Measurements from ENCODE around the gene HOXC5.
"Not testable (repeated sequence)": the region's sequence is repeated elsewhere in the genome, so short reads cannot be mapped to it uniquely, and the experiment has no call there.

HOXC5 gene

DNA sequence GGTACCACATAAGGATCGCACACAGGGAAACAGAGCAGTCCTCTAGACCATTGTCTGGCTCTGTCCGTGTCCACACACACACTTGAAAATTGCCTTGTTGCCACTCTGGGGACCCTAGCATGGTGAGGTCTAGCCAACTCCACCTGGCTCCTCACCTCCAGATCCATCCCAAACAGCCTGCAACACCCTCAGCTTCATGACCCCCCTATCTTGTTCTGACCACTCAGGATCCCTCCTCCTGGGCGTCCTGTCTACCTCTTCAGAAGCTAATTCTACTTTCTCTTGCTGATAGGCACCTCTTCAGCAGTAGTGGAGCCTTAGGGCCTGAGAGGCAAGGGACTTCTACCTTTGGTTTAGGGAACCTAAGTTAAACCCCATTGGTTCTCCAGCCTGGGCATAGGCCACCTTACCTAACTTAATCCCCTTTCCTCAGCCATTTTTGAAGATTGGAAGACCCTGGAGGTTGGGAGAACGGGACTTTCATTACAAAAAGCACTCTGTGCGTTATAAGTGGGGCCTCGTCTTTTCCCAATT, 697 bp upstream of the HOXC5 start:
- no peak for DNase-seq (ENCODE audit: low read depth in 1 of 2, low spot score in 1 of 2)

DNA sequence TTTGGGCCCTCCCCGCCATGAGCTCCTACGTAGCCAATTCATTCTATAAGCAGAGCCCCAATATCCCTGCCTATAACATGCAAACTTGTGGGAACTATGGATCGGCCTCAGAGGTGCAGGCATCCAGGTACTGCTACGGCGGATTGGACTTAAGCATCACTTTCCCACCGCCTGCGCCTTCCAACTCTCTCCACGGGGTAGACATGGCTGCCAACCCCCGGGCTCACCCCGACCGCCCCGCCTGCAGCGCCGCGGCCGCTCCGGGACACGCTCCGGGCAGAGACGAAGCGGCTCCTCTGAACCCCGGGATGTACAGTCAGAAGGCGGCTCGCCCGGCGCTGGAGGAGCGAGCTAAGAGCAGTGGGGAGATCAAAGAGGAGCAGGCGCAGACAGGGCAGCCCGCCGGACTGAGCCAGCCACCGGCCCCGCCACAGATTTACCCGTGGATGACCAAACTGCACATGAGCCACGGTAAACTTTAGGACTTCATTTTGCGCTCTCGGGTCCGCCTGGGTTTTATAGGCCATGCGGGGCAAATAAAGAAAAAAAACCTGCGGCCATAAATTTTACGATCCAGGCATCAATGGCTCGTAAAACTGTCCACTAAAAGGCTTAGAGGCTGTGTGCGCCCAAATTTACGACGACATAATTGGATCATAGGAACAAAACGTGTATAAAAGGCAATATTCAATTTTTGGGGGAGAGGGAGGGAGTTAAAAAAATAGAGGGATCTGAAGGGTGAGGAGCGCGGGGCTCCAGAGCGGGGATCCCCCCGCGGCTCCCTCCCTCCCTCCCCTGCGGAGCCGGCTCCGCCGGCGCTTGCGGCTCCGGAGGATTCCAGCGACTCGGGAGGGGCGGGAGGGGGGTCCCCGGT, 493 bp downstream of the HOXC5 start:
- no peak for DNase-seq (ENCODE audit: low read depth in 1 of 2, low spot score in 1 of 2)

DNA sequence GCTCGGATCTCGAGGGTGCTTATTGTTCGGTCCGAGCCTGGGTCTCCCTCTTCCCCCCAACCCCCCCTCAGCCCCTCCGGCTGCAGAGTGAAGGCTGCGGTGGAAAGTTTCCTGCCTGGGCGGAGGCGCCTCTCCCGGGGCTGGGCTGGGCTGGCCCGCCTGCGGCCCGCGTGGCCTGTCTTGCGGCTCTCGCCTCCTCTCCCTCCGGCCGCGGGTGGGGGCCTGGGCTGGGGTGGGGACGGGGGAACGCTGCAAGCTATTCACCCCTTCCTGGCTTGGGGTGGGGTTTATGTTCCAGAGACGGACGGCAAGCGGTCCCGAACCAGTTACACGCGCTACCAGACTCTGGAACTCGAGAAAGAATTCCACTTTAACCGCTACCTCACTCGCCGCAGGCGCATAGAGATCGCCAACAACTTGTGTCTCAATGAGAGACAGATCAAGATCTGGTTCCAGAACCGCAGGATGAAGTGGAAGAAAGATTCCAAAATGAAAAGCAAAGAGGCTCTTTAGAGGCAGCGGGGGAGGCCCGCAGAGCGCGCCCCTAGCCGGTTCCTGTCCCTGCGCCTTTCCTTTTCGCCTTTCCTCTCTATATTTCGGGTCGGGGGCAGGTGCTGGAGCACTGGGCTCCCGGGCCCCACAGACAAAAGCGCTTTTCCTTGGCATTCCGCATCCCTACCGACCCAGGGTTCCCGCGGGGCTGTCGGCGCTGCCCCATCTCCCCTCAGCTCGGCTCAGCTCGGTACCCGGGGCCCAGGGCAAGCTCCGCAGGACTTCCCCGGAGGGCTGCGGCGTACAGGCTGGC, 1.3 kb downstream of the HOXC5 start:
- DNase-seq (ENCODE audit: low read depth in 1 of 2, low spot score in 1 of 2) = no peak

DNA sequence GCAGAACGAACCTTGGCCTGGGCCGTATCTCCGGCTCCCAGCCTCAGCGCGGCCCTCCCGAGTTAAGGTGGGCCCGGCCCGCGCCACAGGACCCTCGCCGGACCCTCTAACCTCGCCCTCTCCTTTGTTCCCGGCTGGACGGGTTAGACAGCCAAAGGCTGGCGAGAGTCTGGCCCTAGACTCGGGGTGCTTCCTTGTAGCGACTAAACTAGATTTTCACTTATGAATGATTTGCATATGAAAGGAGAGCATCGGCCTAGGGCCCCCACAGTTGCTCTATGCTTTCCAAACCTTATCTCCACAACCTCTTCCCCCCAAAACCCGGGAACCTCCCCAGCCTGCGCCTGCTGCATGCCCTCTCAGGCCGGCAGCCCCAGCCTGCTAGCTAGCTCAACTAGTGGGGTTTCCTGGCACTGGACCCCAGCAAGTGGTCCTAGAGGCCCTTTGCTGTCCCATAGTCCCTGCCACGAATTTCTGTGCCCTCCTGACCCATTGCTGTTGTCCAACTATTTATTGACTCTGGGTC, 2.0 kb downstream of the HOXC5 start:
- DNase-seq (ENCODE audit: low read depth in 1 of 2, low spot score in 1 of 2) = no peak

DNA sequence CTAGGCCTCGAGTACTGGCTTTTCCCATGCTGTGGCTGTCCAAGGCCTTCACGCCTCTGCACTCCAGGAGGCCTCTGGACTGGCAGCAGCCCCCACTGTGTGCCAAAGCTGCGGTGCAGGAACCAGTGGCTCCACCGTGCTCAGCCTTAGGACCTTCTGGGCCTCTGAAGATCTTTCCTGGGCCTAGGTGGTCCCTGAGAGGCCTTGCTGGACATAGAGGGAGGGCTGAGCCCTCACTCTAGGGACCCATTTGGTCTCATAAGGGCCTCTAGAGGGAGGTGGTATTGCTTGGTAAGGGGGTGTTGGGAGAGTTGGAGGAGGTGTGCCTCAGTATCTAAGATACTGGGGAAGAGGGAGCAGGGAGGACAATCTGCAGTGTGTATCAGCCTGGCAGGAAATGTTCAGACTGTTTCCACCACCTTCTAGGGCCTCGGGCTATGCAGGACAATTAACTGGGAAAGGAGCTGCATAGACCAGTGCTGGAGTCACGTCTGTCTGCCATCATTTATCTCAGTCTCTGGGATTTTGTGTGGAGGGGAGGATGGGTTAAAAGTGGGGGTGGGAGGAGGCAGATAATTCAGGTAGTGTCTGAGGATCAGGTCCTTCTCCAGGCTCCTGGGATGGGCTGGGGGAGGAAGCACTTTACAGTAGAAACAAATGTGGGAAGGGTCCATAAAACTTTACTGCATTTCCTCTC, 2.9 kb downstream of the HOXC5 start:
- no peak for DNase-seq (ENCODE audit: low read depth in 1 of 2, low spot score in 1 of 2)

DNA sequence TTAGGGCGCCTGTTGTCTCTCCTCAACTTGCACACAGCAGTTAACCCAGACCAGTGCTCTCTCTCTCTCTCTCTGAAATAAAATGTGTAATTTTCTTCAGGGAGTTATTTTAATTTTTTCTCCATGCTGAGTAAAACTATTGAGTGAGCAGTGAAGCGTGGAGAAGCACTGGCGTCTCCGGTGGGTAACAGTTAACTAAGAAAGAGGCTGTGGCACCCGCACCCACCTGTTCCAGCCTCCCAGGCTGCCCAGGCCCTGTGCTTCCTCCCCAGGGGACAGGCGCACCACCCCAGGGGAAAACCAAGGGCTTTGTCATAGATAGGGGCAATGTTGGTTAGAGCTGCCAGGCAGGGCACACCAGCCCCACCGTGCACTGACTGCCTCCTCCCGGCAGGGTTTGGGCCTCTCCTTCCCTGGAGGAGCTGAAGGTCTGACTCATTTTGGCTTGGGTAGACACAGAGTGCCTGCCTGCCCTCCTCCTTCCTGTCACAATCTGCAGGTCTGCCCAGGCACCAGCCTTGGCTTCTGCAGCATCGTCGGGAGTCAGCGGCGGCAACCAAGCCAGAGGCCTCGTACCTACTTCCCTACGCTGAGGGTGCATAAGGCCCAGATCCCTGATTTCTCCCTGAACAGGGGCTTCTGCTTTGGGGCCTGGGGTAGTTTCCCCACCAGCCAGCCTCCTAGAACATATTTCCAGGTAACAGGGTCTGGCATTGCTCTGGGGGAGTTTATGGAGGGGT, 3.9 kb downstream of the HOXC5 start:
- DNase-seq (ENCODE audit: low read depth in 1 of 2, low spot score in 1 of 2) = no peak

DNA sequence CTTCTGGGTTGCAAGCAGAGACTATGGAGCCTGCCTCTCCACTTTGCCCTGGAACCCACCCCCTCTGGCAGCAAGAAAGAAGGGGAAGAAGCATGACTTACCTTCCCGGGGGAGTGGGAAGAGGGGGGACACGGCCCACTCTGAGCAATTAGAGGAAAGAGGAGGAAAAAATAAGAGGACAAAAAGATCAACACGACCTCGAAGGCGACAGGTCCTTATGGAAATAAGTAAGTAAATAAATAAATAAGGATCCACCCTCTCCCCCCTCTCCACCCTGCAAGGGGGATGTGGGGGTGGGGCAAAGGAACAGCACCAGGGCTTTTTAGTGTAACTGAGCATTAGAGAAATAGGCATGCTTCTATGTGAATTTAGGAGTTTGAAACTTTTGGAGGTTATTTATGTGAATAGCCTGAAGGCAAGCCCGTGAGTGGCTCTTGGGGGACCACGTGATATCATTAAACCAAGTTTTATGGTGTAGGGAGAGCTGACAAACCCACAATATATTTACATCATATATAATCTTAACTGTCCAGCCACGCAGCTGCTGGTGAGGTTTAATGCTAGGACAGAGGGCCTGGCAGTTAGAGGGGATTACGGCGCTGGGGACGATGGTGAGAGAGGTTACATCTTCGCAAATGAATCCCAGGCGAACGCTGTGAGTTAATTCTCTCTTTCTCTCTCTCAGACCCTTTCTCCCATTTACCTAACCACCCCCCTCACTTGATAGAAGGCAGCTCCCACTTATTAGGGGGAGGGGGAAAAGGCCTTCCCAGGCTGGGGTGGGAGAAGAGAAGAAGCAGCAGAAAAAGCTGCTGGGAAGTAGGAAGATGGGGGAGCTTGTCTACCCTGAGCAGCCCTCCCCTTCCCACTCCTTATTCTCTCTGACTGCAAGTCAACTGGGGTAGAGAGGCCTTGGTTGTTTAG, 4.8 kb downstream of the HOXC5 start:
- DNase-seq (ENCODE audit: low read depth in 1 of 2, low spot score in 1 of 2) = no peak

DNA sequence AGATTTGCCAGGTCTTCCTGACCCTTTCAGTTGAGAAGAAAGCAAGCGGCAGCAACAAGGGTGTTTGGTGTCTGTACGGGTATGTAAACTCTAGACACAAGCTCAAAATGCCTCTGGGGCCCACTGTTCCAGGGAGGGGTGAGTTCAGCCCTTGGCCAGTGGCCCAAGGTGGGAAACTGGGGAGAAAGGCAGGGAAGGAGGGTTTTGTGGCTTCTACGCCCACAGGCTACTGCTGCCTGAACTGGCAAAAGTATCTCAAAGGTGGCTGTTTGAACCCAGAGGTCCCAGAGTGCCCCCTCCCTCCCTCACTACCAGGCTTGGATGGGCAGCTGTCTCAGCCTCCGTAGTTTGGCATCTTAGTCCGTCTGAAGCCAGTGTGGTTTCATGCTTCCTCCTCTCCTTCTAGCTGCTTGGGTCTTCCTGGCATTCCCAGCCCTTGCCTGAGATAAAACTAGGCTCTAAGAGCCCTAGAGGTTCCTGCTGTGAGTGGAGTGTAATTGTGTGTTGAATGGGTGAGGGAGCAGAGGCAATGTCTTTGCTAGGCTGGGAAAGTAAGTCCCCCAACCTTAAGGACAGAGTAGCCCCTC, 5.5 kb downstream of the HOXC5 start:
- no peak for DNase-seq (ENCODE audit: low read depth in 1 of 2, low spot score in 1 of 2)

DNA sequence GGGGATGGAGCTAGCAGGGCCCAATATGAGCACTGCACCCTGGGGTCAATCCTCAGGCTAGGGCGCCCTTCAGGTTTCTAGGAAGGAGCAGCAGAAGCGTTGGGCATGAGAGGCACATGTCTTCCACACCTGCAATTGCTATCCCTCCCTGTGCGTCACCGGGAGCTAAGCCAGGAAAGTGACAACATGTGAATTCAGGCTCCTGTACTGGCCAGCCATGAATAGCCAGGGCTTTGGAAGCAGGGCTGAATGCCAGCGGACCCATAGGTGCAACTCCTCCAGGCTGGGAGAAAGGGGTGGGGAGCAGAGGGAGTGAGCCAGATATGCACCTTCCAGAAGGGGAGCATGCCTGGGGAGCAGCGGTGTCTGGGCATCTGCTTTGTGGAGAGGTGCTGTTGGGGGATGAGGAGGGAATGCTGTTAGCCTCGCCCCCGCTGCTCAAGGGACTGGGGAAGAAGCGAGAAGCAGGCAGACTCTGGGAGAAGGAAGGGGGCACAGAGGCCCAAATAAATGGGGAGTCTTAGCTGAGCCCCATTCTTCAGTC, 6.1 kb downstream of the HOXC5 start:
- no peak for DNase-seq (ENCODE audit: low read depth in 1 of 2, low spot score in 1 of 2)

DNA sequence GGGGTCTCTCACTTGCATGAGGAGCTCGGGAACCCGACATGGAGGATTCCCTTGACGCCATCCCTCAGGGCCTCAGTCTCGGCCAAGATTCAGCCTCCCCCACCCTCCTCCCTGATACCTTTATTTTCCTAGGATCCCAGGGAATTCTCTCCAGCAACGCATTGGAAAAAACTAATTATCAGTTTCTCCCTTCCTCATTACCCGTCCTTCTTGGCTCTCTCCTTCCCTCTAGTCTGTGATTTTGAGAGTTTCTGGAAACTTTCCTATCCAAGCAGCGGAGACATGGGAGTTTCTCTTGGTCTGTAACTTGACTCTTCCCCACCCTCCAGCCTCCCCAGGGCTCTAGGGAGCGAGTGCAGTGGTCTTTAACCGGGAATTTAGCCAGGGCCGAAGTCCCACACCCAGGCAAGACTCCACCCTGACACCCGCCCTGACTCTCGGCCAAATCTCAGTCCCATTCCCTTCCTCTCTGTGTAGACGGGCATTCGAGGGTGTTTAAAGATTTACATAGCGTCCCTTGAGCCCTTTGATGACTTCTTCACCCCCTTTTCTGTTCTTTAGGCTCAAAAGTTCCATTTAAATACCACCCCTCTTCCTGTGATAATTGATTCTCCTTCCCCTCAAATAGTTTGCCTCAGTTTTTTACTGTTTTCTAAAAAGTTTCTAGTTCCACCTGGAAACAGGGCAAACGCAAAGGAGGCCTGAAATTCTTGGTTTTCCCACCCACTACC, 6.7 kb downstream of the HOXC5 start:
- DNase-seq (ENCODE audit: low read depth in 1 of 2, low spot score in 1 of 2) = no peak

DNA sequence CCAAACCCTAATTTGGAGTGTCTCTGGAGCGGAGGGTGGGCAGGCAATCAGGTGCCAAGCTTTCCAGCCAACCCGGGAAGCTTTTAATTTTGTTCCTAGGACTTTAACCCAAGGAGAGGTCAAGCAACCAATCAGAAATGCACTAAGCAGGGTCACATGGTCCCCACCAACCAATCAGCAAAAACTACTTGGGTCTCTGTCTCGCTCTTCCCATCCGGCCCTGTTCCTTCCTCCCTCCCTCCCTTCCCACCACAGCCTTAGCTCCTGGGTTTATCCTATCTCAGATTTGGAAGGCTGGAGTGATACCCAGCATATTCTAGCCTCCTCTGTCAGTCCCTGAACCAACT, 7.3 kb downstream of the HOXC5 start:
- no peak for DNase-seq (ENCODE audit: low read depth in 1 of 2, low spot score in 1 of 2)

DNA sequence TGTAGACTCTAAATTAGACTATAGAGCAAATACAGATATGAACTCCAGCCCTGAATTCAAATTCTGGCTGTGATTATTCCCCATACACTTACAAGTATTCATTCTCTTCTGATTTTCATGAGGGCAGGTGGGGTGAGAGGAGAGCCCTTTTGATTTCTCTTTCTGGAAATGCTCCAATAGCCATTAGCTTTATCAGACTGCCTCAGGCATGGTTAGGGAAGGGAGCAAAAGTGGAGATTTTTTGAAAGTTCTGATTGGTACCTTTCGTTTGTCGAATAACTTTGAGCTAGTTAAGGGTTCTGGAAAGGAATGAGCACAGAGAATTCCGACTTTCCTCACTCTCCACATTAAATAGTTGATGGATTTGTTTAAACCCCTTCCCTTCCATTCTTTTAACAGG, 7.8 kb downstream of the HOXC5 start:
- no peak for DNase-seq (ENCODE audit: low read depth in 1 of 2, low spot score in 1 of 2)

DNA sequence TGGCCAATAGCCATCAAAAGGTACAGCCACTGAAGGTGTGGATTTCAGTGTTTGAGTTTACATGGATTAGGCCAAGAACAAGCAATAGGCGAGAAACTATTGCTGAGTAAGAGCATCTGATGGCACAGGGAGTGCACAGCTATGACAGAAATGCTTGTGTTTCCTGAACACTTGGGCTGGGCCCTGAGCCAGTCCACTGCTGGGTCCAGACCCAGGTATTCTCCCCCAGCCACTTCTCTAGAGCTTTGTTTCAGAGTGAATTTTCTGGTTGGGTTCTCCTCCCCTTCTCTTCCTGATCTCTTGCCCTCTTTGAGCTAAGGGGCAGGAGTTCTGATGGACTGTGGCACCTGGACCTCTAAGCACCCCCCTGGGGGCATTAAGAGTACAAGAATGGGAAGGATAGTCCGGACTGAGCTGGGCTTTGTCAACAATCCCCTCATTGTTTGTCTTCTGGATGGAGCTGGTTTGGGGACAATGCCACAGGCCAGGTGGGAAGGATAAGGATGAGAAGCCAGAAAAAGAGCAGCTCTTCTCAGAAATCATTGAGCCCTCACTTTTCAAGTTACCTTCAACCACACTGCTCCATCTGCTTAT, 8.3 kb downstream of the HOXC5 start:
- DNase-seq (ENCODE audit: low read depth in 1 of 2, low spot score in 1 of 2) = no peak

DNA sequence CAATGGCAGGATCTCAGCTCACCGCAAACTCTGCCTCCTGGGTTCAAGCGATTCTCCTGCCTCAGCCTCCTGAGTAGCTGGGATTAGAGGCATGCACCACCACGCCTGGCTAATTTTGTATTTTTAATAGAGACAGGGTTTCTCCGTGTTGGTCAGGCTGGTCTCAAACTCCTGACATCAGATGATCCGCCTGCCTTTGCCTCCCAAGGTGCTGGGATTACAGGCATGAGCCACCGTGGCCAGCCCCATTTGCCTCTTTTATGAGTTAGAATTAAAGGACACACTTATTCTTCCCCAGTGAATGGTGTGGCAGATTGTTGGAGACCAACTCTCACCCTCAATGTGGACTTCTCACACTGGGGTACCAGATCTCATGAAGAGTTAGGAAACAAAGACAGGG, 9.2 kb downstream of the HOXC5 start:
- not testable (repeated sequence) for DNase-seq (ENCODE audit: low read depth in 1 of 2, low spot score in 1 of 2)

DNA sequence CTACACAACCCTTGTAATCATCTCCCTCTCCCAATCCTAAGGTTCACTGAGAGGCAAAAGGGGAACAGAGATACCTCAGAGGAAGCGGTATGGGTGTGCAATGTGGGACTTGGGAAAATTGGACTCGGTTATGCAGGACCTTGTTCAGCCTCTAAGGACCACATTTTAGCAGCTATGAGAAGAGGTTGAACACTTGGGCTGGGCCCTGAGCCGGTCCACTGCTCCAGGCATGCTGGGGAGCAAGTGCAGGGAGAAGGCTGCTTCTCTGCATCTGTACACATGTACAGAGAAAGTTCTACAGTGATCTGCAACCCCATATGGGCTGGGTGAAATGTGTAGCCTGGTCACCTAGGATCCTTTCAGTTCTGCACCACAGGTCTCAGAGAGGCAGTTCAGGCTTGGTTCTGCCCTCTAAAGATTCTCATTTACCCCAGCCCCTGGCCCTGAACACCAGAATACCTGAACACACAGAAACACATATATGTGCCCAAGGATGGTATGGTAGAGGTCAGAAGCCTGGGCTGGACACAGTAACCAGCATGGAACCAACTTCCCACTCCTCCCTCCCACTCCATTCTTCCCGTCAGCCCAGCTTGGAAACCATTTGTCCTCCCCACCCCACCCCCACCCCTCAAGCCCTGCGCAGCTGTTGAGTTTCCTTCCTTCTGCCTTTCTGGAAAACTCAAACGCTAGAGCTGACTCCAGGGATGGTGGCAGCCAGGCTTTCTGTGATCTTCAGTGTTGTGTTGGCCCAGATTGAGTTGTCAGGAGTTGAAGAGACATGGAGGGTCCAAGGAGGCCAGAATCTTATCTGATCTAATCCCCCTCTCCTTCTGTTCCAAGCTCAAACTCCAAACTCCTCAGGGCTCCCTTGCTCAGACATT, 10.4 kb downstream of the HOXC5 start:
- no peak for DNase-seq (ENCODE audit: low read depth in 1 of 2, low spot score in 1 of 2)

DNA sequence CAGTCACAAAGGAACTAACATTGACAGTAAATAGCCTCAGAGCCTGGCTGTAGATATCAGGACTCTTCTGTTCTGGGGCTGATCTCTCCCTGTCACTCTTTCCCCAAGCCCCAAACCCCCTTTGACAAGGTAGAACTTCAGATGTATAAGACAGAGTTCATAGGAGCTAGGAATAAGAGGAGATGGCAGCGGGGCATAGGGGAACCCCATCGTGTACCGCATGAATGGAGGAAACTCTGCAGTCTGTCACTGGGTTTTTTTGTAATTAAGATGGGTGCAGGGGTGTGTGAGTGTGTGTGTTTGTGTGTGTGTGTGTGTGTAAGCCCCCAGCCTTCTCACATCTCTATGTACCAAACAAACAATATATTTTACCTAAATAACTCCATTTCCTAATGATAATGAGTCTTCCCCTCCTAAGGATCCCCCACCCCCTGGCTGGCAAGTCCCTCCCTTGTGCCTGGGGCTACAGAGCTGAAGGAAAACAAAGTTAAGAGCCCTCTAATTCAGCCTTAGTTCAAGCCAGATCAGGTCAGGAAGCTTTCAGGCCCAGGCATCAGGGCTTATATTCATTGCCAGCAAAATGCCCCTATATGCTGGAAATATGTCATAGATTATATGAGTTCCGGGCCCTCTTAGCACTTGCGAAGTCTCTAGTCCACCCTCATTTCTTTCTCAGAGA, 11.7 kb downstream of the HOXC5 start:
- DNase-seq (ENCODE audit: low read depth in 1 of 2, low spot score in 1 of 2) = no peak

Measured in activated CD4-positive, alpha-beta T cell treated with anti-CD3 and anti-CD28 coated beads, Interleukin-2, amount 50 U/mL, for 24 hours (primary cell).